Dedifferentiated amniotic fluid mesenchymal stem cell (primary cell): ENCODE data around the gene MYL6.
A peak's percentile ranks its signal among the peaks of the same experiment; 100 is the strongest.
"Not testable (repeated sequence)": the region's sequence is repeated elsewhere in the genome, so short reads cannot be mapped to it uniquely, and the experiment has no call there.

Experiments
- DNase-seq: peaks from one replicate; pipeline ENCODE4 v3.0.0-alpha.2; 2016; ENCODE audit errors: extremely low spot score

MYL6 gene

DNA sequence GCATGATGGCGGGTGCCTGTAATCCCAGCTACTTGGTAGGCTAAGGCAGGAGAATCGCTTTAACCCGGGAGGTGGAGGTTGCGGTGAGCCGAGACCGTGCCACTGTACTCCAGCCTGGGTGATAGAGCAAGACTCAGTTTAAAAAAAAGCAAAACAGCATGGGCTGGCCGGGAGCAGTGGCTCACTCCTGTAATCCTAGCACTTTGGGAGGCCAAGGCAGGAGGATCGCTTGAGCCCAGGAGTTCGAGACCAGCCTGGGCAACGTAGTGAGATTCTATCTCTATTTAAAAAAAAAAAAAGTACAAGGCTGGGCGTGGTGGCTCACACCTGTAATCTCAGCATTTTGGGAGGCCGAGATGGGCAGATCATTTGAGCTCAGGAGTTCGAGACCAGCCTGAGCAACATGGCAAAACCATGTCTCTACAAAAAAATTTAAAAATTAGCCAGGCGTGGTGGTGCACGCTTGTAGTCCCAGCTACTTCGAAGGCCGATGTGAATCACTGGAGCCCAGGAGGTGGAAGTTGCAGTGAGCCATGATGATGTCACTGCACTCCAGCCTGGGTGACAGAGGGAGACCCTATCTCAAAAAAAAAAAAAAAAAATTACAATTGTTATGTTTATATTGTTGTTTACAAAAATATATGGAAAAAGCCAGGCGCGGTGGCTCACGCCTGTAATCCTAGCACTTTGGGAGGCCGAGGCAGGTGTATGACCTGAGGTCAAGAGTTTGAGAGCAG lies 1.5 kb upstream of the MYL6 start:
- not testable (repeated sequence) for DNase-seq

DNA sequence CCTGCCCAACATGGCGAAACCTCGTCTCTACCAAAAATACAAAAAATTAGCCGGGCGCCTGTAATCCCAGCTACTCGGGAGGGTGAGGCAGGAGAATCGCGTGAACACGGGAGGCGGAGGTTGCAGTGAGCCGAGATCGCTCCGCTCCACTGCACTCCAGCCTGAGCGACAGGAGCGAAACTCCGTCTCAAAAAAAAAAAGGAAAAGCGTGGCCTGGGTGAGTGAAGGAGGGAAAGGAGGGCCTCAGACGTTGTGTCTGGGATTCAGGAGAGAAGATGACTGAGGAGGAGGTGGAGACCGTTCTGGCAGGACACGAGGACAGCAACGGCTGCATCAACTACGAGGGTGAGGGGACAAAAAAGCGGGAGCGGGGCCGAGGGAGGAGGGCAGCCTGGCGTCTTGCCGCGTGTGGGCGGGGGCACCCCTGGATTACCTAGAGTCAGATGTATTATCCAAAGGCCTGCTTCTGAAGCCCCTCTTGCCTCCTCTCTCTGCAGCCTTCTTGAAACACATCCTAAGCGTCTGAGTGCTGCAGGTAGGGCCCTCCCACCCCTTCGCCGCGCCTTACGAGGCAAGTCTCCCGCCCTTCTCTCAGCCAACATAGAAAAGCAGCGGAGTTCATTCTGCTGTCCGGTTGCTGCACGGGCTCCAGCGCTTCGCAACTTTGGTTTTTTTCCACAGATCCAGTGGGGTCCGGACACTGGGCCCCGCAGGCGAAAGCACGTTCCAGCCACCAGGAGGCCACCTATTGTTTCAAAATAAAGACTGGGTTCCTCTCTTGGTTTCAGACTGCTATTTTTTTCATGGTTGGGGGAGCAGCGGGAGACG lies 744 bp upstream of the MYL6 start:
- peak; percentile 81 for DNase-seq

DNA sequence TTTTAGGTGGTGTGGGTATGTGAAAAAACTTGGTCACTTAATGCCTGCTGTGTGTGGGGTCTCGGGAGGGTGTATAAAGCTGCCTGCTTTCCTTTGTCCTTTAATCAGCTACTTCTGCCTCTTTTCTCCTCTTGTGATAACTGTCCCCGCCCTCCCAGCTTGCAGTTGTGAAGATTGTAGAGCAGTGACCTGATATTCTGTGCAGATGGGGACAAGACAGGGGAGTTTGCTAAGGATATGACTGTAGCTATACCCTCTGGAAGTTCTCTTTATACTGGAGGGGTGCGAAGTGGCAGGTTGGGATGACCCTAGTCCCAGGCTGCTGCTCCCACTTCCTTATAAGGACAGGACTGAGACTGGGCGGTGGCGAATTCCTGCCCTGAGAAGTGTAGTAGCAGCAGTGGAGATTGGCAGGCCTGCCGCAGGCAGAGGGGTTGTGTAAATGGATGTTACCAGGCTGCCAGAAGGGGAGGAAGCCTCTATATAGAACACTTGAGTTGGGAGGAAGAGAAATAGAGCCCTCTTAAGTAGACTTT lies 835 bp downstream of the MYL6 start:
- peak; percentile 67 for DNase-seq

DNA sequence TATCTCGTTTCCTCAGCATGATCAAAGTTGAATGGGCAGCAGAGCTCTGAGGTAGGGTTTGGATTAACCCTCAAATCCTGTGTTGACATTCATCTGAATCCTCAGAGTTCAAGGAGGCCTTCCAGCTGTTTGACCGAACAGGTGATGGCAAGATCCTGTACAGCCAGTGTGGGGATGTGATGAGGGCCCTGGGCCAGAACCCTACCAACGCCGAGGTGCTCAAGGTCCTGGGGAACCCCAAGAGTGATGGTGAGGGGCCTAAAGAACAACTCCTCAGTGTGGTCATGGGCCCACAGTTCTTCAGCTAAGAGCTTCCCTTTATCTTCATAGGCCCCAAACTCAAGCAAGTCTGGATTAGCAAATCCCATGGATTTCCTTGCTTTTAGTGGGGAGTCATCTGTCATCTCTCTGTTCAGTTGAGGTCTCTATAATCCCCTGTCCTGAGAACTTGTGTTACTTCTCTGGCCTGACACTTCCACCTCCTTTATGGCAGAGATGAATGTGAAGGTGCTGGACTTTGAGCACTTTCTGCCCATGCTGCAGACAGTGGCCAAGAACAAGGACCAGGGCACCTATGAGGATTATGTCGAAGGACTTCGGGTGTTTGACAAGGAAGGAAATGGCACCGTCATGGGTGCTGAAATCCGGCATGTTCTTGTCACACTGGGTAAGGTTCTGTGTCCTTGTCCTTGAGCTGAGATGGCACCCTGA lies 1.5 kb downstream of the MYL6 start:
- DNase-seq: no peak

DNA sequence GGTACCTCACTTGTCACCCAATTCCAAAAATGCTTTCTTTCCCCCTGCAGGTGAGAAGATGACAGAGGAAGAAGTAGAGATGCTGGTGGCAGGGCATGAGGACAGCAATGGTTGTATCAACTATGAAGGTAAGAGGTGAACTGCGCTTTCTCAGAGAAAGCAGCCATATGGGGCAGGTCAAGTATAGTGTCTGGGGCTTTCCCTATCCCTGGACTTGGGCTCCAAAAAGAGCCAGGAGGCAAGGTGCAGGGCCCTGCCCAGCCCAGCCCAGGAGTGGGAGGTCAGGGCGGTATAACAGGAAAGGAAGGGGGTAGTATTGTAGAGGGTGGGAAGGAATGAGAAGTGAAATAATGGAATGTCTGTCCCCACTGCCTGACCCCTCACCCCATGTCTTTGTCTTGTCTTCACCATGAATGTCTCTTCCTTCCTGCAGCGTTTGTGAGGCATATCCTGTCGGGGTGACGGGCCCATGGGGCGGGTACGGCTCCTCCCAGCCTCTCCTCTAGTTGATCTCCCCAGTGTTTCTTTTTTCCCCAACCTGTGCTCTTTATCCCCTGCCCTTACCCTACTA lies 2.1 kb downstream of the MYL6 start:
- no peak for DNase-seq

DNA sequence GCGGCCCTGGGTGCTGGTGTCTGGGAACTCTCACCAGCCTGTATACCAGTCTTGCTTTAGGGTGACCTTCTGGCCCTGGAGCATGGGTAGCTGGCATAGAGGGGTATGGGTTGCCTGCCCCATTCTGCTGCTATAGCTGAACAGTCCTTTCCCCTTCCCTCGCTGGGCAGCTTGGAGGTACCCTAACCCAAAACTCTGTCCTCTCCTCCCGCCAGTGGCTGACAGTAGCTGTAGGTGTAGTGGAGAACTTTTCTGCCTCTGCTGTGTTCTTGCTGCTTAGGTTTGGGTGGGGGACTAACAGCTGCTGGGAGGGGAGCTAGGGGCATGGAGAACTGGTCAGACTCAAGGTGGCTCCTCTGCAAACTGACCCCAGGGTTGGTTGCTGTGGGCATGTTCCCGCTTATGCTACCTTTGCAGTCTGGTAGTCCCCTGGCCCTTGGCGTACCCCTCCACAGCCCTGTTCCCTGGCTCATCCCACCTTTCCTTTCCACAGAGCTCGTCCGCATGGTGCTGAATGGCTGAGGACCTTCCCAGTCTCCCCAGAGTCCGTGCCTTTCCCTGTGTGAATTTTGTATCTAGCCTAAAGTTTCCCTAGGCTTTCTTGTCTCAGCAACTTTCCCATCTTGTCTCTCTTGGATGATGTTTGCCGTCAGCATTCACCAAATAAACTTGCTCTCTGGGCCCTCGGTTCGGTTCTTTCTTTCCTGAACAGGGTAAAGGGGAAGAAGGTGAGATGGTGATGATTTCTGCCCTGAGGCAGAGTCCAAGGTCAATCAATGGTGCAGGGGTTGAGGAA lies 2.9 kb downstream of the MYL6 start:
- DNase-seq: no peak

DNA sequence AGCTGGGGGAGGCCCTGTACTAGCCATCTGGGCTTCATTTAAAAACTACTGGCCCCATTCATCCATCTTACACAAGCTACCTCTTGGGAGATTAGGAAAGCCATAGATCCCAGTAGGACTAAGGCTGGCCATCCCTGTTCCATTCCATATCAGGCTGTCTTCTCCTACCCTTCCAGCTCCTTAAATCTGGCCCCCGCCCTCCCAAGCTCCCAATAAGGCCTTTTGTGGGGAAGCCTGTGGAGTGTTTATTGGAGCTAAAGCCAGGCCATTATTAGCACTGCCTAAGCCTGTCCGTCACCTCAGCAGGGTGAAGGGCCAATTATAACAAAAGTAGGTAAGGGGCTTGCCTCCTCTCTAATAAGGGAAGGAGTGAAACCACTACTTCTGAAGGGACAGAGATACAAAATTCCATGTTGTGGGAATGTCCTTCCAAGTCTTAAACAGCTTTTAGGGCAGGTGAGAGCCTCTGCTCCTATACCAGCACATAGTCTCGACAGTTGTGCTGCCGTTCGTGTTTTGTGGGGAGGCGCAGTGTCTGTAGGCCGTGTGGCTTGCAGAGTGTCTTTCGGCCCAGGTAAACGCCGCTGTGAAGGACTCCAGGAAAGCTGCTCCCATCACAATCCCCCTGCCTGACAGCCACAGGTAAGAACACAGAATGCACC lies 3.7 kb downstream of the MYL6 start:
- no peak for DNase-seq

DNA sequence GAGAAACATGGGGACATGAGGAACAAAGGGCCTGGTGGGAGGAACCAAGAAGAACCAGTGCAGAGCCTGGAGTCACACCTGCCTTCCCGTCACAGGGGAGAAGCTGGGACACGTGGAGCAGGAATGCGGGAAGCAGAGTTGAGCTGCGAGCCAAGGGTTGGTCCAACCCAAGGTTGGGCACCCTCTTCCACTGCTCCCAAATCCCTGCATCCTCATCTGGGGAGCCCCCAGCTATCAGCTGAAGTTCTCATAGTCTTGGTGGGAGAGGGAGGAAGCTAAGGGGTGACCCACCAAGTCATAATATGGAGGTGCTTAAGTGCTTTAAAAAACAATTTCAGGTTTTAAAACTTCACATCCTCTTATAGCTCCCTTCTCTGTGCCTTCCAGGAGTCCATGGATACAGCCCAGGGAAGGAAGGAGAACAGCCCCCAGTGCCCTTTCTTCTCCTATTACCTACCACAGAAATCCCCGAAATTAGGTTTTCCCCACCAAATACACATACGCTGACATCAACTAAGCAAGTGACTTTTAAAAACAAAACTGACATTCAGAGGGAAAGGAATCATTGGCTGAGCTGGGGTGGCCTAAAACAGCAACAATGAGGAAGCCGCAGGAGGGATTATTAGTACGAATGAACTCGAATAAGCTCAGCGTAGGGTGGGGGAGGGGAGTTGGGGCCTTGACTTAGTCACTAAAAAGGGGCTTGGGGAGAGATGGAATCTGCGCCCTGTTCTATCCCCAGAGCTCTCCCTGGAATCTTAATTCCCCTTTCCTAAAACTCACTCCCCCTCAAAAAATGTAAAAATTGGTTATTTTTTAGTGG lies 4.5 kb downstream of the MYL6 start:
- DNase-seq: no peak

DNA sequence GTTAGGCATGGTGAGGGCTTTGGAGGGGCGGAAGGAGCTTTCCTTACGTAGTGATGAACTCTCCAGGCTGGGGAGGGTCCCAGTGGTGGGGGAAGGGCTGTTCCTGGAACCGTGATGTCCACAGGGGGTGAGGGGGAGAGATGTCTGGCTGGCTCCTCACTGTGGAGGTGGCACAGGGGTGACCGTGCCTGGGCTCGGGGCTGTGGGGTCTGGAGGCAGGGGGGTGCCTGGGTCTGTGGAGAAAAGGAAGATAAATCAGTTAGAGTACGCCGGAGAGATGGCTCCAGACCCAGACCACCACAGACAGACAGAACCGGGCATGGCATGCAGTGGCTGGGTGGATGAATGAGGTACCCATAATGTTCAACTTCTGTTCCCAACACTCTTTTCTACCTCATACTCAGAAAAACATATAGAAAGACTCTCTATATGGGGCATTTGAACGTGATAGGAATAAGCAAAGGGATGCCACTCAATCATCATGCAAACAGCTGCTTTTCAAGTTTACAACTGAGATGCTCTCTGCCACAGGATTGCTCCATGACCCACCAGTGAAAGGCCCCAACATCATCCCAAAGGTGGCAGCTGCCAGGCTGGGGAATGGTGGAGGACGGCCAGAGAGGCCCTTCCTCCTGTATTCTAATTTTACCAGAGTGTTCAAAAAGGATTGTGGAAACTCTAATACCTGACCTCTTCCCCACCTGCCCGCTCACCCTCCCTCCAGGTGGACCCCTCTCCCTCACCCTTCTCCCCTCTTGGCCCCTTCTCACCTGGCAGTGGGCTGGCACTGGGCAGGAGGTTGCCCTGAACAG lies 5.6 kb downstream of the MYL6 start:
- DNase-seq: no peak

DNA sequence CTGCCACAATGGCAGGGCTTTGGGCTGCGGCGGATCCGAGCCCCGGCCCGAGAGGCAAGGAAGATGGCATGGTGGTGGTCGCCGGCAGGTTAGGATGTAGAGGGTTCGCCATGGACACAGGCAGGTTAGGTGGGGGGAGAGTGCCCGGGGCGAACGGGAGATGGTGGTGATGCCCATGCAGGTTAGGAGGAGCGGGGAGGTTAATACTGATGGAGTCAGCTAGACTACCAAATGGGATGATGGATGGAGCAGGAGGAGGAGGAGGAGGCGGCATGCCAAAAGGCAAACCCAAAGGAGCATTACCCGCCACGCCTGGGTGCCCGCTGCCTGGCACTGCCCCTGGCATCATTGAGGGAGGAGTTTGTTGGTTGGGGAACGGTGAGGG lies 6.2 kb downstream of the MYL6 start:
- DNase-seq: no peak

DNA sequence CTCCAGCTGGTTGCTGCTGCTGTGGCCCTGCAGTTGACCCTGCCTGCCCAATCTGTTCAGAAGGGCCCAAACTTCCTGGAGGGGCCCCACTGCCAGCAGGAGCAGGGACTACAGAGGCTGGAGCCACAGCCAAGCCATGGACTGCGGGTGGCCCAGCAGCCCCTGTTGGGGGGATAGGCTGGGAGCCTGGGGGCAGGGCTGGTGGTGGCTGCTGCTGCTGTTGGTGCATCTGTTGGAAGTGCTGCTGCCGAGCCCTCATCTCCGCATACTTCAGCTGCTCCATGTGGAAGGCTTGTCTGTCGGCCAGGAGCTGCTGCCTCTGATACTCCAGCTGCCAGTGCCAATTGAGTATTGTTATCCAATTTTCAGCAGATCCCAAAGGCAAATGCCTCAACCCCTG lies 7.2 kb downstream of the MYL6 start:
- DNase-seq: no peak

DNA sequence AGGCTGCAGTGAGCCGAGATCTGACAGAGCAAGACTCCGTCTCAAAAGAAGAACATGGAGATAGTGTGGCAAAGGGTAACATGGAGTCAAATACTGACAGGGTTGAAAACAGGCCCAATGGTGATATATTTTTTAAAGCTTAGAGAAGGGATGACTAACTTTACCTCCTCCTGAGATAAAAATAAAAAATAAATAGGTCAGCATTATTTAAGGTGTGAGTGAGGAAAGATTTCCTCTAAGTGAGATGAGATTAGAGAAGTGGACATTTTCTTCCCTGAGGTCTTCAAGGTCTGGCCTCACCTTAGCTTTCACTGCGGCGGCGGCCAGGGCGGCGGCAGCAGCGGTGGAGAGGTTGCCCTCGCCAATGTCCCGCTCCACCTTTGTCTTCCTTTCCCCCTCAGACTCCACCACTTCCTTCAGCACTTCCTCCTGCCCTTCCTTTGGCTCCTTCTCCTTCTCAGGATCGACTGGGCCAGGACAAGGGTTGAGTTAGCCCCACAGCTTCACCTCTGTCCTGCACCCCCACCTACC lies 11.1 kb downstream of the MYL6 start:
- DNase-seq: no peak

DNA sequence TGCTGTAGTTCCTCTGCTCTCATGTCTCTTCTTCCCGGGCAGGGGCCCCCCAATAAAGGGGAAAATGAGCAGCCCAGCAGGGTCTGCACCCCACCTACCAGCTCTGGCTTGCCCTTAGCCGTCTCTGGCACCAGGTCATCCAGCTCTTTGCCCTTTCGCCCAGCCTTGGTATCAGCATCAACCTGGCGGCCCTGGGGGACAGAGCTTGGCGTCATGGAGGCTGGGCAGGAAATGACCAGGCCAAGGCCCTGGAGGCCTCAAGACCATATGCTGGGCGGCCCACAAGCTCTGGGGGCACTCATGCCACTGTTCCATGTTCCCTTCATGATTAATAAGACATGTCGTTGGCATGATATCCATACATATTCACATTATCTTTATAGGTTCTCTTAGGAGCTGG lies 14.7 kb downstream of the MYL6 start:
- no peak for DNase-seq

DNA sequence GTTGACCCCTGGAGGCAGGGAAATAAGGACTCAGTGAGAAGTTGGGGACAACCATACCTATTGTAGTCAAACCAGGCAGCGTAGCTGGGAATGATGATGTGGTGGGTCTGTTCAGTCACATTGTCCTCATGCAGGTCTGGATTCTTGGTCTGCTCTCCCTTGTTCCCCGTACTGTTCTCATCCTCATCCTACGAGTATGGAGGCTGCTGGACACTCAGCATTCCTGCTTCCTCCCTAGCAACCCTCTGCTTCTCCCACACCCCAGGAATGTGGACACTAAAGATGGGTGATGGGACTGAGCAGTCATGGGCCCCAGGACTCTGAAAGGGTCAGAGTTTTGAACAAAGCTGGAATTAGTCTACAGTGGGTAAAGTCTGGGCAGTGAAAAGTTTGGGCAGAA lies 20.2 kb downstream of the MYL6 start:
- no peak for DNase-seq

DNA sequence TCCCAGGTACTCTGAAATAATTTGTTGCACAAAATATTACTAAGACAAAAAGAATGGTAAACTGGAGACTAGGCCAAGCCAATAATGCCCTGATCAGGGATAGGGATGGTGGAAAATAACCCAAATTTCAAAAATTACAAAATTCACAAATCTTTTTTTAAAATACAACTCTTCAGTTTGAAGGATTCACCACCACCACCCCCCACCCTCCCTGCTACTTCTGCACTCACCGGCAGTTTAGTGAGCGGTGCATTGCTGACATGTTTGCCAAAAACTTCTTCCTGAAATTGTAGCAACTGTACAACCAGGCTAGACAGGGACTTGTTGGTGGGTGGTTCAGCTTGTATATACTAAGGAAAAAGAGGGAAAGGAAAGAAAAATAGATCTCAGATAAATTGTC lies 28.8 kb downstream of the MYL6 start:
- no peak for DNase-seq

DNA sequence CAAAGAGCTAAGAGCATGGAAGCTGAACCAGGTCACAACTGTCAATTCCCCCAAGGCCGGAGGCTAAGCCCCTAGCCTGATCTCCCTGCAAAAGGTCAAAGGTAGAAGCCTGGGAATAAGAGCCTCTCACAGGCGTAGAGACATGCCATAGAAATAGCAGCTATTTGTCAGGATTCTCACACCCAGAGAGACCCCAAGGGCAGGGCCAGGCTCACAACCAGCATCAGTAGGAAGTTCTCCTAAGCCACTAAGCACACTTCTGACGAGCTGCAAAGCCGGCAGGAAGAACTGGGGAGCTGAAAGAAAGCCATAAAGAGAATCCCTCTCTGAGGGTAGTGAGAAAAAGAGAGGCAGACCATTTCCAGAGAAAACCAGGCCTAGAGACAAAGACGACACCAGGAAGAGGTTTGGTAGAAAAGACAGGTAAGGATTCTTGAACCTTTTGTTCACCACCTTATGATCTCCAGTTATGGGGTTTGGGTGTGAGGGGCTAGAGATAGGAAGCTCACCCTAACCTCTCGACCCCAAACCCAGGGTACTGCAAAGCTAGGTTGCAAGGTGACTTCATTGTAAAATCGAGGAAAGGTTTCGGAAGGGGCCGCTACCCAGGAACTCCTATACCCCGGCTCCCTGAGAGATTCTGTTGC lies 30.1 kb downstream of the MYL6 start:
- no peak for DNase-seq

DNA sequence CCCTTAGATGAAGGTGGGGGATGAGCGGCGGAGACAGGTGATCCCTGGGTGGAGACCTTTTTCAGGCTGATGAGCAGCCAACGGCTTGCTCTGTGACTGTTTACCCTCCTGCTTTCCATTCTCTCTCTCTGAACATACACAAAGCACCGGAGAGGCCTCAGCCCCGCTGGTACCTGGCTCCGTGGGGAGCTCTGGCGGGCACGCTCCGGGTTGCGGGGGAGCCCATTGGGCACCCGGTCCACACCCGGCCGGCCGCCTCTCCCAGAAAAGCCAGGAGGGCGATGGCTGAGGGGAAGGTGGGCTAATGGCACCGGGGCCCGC lies 30.6 kb downstream of the MYL6 start:
- DNase-seq: no peak
